Colon (tissue), 2 donors: ENCODE measurements around the gene TBX18.

ENCODE experiments used
- FAIRE-seq: peaks from 2 replicates; lab custom pipeline; 2012; peaks lifted over from hg19 to GRCh38; lab: Jason Lieb, UNC
- donor health status: control.
- donor health status: control.

TBX18 gene

DNA sequence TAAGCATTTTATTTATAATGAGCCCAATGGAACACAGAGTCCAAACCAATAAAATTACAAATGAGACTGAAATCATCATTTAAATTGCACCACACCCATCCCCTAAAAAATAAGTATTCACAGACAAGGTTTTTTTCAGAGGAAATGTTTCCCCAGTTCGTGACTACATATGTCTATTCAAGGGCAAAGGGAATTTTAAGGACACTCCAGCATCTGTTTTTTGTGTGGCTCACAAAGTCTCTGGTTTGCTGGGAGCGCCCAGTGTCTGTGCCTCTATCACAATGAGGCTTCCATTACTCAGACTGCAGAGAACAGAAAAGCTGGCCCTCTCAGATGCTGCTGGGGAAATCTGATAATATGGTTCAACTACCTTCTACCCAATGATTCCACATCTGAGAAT is 16.0 kb downstream of the TBX18 start:
- no peak for FAIRE-seq

DNA sequence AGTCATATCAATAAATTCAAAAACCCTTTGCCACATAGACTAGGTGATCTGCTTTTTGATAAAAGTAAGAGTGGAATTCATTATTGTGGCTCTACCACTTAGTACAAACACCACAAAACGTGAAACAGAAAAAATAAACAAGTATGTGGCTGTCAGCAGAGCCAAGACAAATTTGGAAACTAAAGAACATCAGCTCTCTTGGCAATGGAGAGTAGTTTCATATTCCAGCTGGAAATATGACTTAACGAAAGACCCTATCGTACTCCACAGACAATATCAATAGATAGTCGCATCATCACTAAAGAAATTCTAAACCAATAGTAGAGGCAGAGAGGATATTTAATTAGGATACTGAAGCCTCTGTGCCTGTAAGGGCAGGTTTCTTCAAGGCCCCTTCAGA is 20.8 kb downstream of the TBX18 start:
- FAIRE-seq: no peak

DNA sequence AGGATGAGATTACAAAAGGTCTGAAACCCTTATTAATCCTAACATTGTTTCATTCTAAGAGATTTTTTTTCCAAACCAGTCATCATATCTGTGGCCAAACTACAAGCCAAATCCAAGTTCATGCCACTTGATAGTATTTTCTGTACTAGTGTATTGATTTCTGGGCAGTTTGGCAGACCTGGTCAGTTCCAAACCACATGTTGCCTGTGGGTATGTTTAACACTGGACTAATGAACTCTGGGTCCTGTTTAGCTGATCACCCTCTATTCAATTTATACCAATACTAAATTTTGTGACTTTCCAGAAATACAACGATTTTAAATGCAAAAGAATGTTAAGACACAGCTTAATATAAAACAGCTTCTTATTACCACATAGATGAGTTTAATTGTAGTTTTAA is 24.0 kb downstream of the TBX18 start:
- no peak for FAIRE-seq

DNA sequence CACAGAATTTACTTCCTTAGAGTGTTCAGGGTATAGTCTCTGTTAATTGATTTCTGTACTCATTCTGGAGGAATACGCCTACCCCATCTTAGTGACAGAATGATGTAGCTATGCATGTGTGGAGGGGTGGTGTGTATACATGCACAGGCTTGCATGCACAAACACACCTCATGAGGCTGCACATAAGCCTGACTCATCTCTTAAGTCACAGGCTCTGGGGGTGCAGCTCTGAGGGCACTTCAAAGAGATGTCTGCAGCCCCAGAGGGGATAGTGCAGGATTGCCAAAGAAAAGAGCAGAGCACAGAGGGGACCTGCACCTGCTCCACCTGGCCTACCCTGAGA is 24.6 kb downstream of the TBX18 start:
- no peak for FAIRE-seq

DNA sequence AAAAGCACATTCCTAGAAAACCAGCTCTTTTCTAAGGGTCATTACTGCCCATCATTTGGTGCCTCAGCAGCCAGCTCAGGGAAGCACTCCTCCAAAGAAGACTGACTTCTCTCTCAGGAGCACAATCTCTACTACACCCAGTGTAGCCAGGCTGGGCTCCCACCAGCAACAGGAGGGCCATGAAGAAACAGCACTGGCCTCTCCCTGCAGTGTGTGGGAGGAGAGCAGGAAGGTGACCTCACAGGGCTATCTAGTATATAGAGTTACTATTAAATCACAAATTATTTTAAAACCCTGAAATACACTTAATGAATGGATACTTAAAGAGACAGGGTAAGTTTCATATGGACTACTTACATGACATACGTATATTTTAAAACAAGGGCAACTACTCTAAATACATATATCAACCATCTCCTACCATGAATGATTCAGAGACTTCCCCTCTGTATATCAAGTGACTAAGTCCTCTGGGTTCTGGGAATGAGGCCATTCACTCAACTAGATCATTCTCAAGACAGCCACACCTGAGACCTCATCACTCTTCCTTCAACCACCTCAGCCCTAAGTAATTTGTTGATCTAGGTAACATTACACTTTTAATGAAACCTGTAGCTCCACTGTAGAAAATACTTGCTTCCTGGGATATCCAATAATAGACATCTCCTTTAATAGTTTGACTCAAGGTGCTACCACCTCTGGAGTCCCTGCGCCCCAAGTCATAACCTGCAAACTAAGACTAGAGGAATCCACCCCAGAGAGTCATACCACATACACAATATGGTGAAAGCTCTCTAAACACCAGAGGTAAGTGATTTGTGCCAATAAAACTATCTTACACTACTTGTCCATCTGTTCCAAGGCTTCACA is 25.2 kb downstream of the TBX18 start:
- no peak for FAIRE-seq

DNA sequence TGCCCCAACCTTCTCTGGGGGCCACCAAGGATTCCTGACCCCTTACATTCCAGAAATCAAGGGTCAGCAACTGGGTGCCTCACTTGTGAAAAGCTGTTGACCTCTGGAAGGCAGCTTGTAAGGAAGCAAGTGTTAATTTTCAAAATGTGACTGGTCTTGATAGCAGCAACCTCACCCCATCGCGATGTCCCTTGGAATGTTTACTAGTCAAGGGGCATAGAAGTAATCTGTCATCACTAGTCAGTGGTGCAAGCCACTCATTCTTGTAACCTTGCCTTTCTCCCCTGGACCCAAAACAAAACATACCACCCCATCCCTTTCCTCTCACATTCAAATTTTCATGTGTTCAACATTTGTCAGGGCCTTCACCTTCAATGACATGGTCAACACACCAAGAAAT is 30.5 kb downstream of the TBX18 start:
- FAIRE-seq: no peak

DNA sequence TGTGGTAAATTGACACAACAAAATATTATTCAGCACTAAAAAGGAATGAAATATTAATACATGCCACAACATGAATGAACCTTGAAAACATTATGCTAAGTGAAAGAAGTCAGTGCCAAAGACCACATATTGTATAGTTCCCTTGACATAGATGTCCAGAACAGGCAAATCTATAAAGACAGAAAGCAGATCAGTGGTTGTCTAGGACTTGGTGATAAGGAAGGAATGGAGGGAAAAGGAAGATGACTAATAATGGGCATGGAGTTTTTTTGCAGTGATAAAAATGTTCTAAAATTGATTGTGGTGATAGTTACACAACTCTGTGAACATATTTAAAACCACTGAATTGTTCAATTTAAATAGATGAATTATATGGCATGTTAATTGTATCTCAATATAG is 32.5 kb downstream of the TBX18 start:
- FAIRE-seq: no peak

DNA sequence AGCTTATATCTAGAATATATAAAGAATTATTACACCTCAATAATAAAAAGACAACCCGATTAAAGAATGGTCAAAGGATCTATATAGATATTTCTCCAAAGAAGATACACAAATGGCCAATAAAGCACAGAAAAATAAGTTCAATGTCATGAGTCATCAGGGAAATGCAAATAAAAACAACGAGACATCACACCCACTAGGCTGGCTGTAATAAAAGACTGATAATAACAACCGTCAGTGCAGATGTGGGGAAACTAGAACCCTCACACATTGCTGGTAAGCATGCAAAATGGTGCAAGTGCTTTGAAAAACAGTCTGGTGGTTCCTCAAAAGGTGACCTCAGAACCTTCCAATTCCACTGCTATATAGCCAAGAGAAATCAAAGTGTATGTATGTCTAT is 33.0 kb downstream of the TBX18 start:
- no peak for FAIRE-seq

DNA sequence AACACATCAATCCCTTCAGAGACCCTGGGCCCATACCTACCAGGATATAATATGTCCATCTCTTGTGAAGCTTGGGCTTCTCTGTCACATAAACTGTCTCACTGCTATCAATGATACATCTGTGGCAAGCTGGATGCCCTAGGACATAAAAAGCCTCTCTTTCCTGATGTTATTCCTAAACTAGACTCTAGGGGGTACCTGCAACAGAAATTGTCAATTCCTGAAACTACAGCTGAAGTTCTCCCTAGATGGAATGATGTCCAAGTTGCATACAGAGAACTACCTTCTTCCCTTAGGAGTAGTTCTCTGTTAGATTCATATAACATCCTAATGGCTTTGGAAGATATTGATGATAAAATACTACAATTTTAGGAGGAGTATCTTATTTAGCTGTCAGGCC is 35.8 kb downstream of the TBX18 start:
- FAIRE-seq: no peak

DNA sequence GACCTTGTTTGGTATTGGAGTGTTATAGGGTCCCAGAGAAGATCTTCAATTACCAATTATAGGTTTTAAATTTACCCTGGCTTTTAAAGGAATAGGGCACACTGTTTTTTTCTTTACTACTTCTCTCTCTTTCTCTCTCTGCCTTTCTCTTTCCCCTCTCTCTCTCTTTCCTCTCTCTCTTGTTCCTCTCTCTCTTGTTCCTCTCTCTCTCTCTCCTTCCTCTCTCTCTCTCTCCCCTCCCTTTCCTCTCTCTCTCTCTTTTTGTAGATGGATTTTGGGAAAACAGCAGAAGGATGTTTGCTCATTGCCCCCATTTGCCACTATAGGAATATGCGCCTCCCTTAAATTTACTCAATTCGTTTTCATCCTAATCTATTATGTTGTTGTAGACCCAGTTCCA is 45.2 kb downstream of the TBX18 start:
- FAIRE-seq: no peak

DNA sequence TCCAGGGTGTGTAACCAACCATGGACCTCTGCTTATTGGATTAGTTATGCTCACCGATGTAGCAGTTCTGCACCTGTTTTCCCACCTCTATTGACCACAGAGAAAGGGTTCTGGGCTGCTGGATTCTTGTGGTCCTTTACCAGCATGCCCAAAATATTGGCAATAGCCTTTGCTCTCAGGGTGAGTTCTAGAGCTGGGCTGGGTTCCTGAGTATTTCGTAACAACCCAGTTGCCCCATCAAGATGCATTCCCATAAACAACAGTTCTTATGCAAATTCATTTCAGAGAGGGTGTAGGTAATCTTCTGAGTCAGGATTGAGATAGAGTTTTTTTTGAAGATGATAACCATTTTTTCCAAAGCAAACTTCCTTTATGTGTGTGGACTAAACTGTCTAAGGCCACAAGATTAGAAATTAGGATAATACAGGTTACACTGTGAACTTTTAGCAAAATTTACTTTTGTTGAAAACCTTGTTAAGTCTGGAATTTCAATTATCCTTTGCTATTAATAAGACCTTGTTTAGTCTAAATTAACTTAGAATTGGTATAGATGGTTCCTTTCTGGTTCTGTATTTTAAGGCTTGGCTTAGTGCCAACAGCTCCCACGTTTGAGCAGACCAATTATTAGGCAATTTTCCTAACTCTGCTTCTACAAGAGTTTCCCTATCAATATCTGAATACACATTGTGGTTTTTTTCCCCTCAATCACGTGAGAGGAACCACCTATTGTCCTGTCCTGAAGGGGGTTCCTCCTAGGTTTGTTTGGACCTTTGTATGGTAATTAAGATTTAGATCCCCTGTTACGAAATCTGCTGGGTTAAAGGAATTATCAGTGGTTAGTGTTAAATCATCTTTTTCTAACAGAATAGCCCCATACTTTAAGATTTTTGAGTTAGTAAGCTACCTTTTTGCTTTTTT is 46.1 kb downstream of the TBX18 start:
- FAIRE-seq: no peak

DNA sequence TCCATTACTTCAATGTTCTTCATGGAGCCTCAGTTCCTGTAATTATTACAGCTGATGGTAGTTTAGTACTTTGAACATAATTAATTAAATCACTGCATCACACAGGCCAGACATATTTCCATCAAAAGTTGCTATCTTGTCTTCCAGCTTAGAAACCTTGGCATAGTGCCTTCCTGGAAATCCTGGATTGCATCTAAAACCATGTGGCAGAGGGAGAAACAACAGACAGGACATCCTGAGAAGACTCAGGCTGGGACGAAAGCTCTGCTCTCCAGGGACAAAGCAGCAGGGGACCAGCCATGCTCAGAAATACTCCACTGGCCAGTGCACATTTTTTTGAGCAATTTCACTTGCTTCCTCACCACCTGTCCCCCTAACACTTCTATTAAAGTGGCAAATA is 55.3 kb downstream of the TBX18 start:
- no peak for FAIRE-seq

DNA sequence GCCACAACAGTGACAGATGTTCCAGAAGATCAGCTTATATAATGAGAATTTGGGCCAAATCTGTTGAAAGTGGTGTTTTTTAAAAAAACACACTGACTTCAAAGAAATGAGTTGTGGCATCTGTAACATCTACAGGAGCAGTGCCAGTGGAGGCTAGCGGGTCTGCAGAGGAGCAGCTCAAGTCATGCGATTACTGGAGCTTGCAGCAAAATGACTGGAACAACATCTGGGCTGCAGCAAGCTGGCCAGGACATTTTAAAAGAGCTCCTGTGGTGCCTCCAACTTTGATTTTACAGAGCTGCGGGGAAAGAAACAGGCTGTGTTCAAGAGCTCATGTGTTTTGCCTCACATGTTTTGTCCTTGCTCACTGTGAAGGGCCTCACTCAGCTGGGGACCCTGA is 57.2 kb downstream of the TBX18 start:
- FAIRE-seq: no peak

DNA sequence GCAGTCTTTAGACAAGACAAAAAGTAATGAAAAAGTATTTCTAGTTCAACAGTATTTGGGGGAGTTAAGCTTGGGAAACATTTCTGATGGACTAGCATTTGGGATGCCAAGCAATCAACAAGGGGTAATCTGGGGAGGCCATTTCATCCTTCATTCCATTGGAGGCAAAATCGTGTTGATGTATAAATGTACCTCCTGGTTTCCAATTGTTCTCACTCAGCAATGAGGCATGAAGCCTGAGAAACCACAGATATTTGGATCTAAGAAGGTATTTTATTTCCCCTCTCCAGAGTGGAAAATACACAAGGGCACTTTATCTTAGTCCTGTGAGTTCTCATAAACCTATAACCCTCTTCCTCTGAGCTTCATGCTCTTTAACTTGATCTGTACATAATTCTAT is 68.2 kb downstream of the TBX18 start:
- FAIRE-seq: no peak

DNA sequence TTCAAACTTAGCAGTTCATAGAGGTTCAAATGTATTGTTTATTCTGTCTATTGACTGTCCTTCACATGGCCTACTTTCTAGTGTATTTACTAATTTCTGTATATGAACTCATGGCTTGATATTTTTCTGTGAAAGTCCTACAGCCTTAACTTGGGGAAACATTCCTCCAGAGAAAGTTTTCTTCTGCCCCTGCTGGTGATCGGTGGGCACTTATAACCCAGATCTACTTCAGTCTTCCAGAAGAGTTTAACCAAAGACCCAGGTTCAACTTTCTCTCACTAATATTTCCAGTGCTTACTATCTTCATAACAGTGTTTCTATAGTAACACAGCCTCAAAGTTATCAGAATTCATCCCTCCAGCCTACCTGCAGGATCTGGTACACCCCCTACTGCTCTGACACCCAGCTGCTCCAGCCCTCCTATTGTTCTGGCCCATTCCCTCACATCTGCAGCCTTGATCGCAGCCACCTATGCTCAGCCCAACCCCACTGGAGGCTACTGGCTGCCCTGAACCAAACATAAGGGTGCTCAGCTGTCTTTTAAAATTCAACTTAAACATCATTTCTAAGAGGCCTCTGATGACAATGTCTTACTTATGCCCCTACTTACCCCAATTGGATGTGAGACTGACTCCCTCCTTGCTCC is 72.3 kb downstream of the TBX18 start:
- FAIRE-seq: no peak

DNA sequence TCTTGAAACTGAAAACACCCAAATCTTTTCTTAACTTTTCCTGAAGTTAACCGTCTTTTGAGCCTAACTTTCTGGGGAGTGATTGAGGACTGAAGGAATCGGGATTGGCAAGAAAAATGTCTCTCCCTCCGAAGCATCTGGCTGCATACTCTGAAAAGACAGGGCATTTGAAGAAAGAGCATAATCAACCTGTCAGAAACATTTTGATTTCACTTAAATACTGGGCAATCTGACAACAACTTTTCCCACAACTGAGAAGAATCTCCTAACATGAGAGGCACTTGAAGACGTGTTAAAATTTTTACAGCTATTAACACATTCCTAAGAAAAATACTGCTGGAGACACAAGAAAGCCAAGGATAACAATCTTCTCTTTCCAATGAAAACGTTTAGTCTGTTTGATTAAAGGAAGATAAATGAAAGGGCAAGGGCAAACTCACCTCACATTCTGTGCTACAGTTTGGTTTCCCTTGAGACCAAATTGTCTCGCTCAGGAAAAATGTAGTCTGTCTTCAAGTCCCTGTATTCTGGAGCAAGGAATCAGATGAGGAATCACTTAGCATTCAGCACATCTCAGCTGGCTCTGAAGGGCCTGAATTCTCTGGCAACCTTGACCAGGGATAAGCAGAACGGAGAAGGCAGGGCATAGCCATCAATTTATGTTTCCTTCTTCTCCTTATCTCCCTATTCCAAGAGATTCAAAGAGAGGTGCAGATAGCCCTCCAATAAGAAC is 76.1 kb downstream of the TBX18 start:
- FAIRE-seq: no peak

DNA sequence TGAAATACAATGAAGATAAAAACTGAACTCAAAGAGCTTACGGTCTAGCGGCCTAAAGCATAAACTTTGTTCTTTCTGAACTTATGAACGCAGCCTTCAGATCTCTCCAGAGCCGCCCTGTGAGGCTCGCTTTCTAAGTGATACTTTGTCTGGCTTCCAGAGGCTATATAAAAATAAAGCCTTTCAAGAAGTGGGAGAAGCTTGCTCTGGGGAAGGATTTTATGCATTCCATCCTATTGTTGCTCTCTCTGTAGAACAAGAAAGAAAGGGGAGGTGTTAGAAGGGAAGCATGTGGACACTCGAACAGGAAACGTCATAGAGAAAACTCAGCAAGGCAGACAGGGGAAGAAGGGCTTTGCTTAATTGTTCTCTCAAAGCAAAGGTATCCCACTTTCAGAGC is 77.0 kb downstream of the TBX18 start:
- FAIRE-seq: no peak

DNA sequence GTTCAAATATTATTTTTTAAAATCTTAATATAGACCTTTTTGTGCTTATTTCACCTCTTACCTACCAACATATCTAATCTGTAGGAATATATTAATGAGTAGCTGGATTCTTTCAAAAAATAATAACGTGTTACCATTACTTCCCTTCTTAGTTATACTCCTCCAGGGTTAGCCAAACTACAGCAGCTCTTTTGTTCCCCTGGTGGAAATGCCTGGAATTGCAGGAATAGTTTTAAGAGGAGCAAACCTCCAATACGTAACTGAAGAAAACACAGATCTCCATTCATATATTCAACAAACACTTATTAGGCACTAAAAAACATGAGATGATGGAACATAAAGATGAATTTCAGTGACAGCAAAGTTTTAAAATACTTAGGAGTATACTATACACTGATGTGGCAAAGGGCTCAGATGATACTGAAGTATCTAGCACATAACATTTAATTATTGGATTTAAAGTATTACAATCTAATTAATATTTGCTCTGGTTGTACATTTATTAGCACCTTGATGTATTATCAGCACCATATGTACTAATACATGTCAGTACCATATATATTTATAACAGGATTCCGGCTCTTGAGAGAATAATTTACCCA is 78.3 kb downstream of the TBX18 start:
- FAIRE-seq: no peak

DNA sequence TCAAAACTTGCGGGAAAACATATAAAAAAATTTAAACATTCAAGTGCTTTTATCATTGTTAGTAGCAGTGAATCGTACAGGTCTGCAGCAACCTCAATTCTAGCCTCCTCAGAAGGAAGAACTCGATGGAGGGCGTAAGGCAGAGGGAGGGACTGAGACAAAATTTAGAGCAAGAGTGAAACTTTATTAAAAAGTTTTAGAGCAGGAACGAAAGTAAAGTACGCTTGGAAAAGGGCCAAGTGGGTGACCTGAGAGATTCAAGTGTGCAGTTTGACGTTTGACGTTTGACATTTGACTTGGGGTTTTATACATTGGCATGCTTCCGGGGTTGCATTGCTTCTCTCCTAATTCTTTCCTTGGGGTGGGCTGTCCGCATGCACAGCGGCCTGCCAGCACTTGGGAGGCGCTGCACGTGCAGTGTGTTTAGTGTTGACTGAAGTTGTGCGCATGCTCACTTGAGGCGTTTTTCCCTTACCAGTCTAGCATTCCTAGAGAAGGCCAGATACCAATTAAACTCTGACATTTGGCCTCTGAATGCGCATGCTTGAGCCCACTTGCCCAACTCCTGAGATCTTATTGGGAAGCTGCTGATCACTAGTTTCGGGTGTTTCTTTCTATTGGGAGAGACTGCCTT is 82.6 kb downstream of the TBX18 start:
- no peak for FAIRE-seq

DNA sequence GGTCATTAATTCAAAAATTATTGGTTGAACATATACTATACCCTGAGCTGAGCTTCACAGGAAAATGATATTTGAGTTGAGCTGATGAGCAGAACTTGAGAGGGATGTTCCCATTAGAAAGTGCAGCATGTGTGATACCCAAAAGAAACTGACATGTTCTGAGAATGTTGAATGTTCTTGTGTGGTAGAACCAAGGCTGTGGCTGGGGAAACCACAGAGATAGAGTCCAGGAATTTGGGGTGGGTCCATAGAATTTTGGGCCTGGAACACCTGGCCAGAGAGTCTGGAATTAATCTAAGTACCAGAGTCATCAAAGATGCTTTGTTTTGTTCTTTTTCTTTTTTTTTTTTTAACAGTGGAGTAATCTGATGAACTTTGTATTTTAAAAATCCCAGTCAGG is 88.7 kb downstream of the TBX18 start:
- FAIRE-seq: no peak

DNA sequence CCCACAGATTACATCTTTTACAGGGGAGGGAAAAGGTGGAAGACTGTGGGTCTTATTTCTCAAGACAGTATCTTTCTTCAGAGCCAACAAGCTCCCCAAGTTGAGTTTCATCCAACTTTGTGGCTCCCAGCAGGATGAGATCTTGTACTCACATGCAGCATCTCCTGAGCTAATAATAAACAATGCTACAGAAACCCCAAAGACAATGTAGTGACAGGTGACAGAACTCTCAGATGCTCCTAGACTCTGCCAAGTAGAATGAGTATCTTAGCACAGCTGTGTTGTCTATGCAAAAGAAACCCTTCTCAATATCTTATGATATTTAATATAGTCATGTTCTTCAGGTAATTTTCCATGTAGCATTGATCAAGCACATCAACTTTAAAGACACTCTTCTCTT is 90.0 kb downstream of the TBX18 start:
- FAIRE-seq: no peak
